Mesenchymal stem cell (in vitro differentiated cells and primary cell): Measurements from ENCODE around the gene WWOX.

Source experiments
- DNase-seq: peaks from one replicate; pipeline ENCODE4 v3.0.0-alpha.2; 2013
- H2AFZ ChIP-seq: one replicate; pipeline ENCODE4 v1.6.1; 2013; ENCODE audit warnings: low read depth, mild to moderate bottlenecking, control low read depth, inconsistent platforms, low read length, moderate library complexity
- H2AK5ac ChIP-seq: 2 replicates; pipeline ENCODE4 v1.6.1; 2013; ENCODE audit warnings: low read length, moderate library complexity, mild to moderate bottlenecking, inconsistent platforms; ENCODE audit not compliant: severe bottlenecking
- H2BK120ac ChIP-seq: one replicate; pipeline ENCODE4 v1.6.1; 2013; ENCODE audit warnings: low read depth, mild to moderate bottlenecking, inconsistent platforms, low read length, moderate library complexity
- H2BK12ac ChIP-seq, 2 experiments: one replicate each; pipeline ENCODE4 v1.6.1; 2013; ENCODE audit warnings: inconsistent platforms in 2 of 2, low read length in 2 of 2, mild to moderate bottlenecking in 2 of 2, moderate library complexity in 2 of 2, control low read depth in 1 of 2
- H2BK15ac ChIP-seq: one replicate; pipeline ENCODE4 v1.6.1; 2013; ENCODE audit warnings: mild to moderate bottlenecking, low read depth, inconsistent platforms; ENCODE audit not compliant: poor library complexity, severe bottlenecking
- H2BK5ac ChIP-seq: 2 replicates; pipeline ENCODE4 v1.6.1; 2013; ENCODE audit warnings: low read depth, mild to moderate bottlenecking, low read length, control low read depth, inconsistent platforms; ENCODE audit not compliant: poor library complexity, severe bottlenecking
- H3K14ac ChIP-seq, 2 experiments: one replicate each; pipeline ENCODE4 v1.6.1; 2013; ENCODE audit warnings: inconsistent platforms in 2 of 2, low read length in 2 of 2, control low read depth in 1 of 2, mild to moderate bottlenecking in 1 of 2, moderate library complexity in 1 of 2
- H3K18ac ChIP-seq, 2 experiments: one replicate each; pipeline ENCODE4 v1.6.1; 2013; ENCODE audit warnings: inconsistent platforms in 2 of 2, low read length in 2 of 2, control low read depth in 1 of 2, low read depth in 1 of 2, mild to moderate bottlenecking in 1 of 2
- H3K23ac ChIP-seq, 2 experiments: one replicate each; pipeline ENCODE4 v1.6.1; 2013; ENCODE audit warnings: inconsistent platforms in 2 of 2, low read length in 2 of 2, mild to moderate bottlenecking in 2 of 2, moderate library complexity in 2 of 2, control low read depth in 1 of 2
- H3K27ac ChIP-seq: 2 replicates; pipeline ENCODE4 v1.5.1; 2013; ENCODE audit warnings: mild to moderate bottlenecking, moderate library complexity, low read length, control low read depth, inconsistent platforms; ENCODE audit not compliant: poor library complexity, severe bottlenecking
- H3K27me3 ChIP-seq, 2 experiments: 2 replicates each; pipeline versions ENCODE4 v1.6.1 to v1.7.0; 2013; ENCODE audit warnings: low read length in 2 of 2, mild to moderate bottlenecking in 2 of 2, moderate library complexity in 2 of 2, control low read depth in 1 of 2, inconsistent platforms in 1 of 2; ENCODE audit not compliant: control insufficient read depth in 1 of 2, insufficient read depth in 1 of 2
- H3K36me3 ChIP-seq, 2 experiments: 2 replicates each; pipeline versions ENCODE4 v1.6.1 to v1.7.0; 2013; ENCODE audit warnings: low read length in 2 of 2, control low read depth in 1 of 2, inconsistent platforms in 1 of 2, low read depth in 1 of 2, mild to moderate bottlenecking in 1 of 2; ENCODE audit not compliant: insufficient read depth in 2 of 2, control insufficient read depth in 1 of 2
- H3K4ac ChIP-seq, 2 experiments: one replicate each; pipeline ENCODE4 v1.6.1; 2013; ENCODE audit warnings: inconsistent platforms in 2 of 2, low read length in 2 of 2, mild to moderate bottlenecking in 2 of 2, moderate library complexity in 2 of 2, control low read depth in 1 of 2, low read depth in 1 of 2
- H3K4me1 ChIP-seq: 2 replicates; pipeline ENCODE4 v1.6.1; 2013; ENCODE audit warnings: low read depth, low read length, control low read depth; ENCODE audit not compliant: control insufficient read depth, insufficient read depth
- H3K4me2 ChIP-seq: 2 replicates; pipeline ENCODE4 v1.6.1; 2013; ENCODE audit warnings: low read length, mild to moderate bottlenecking, inconsistent platforms; ENCODE audit not compliant: poor library complexity, severe bottlenecking
- H3K4me3 ChIP-seq, 2 experiments: 2 replicates each; pipeline versions ENCODE4 v1.5.1 to v1.7.0; 2013; ENCODE audit warnings: low read length in 2 of 2, mild to moderate bottlenecking in 2 of 2, control low read depth in 1 of 2, low read depth in 1 of 2; ENCODE audit not compliant: insufficient read depth in 1 of 2
- H3K79me1 ChIP-seq: replicated peaks from 2 replicates; pipeline ENCODE4 v1.6.1; 2013; ENCODE audit warnings: mild to moderate bottlenecking, control low read depth, low read length, inconsistent platforms; ENCODE audit not compliant: poor library complexity, severe bottlenecking
- H3K9ac ChIP-seq: 2 replicates; pipeline ENCODE4 v1.7.0; 2013; ENCODE audit warnings: mild to moderate bottlenecking, low read length, moderate library complexity
- H3K9me3 ChIP-seq: 2 replicates; pipeline ENCODE4 v1.7.0; 2013; ENCODE audit warnings: mild to moderate bottlenecking, low read length; ENCODE audit not compliant: control insufficient read depth
- H4K8ac ChIP-seq: one replicate; pipeline ENCODE4 v1.6.1; 2013; ENCODE audit warnings: inconsistent platforms, mild to moderate bottlenecking, low read length, moderate library complexity
- H4K91ac ChIP-seq: one replicate; pipeline ENCODE4 v1.6.1; 2013; ENCODE audit warnings: mild to moderate bottlenecking, low read length, inconsistent platforms
- WGBS: methylation state at CpG from one replicate; pipeline ENCODE4 v1.1.7; 2013; ENCODE audit warnings: mixed read lengths; 5-methylcytosine and 5-hydroxymethylcytosine counted together

WWOX gene

GRCh38 chr16:79081297-79082066 lies 982.0 kb downstream of the WWOX start:
- no peak for DNase-seq
- no peaks in the 10 kb centered on the region for H3K9me3 ChIP-seq
- H3K4me2 ChIP-seq, result no peak overlapping the region

DNA sequence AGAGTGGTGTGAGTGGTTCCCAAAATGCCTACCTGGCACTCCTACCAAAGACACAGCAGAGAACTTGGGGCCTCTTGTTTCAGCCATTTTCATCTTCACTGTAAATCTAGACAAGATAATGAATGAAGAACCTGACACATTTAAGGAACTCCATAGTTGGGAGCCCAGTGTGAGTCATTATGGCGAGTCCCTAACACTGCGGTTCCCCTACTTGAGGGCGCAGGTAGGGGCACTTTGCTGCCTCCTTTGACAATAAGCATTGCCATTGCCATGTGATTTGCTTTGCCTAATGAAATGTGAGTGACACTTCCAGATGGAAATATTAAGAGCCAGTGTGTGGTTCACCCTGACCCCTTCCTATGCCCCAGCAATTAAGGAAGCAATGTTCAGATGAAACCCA lies 983.5 kb downstream of the WWOX start:
- H3K27ac ChIP-seq, result no peak overlapping the region
- no peak overlapping the region for H2BK12ac ChIP-seq
- 80% methylated on average over 3 of the region's 3 CpGs for WGBS
- H2BK5ac ChIP-seq, result no peak overlapping the region
- H3K23ac ChIP-seq, result no peak overlapping the region
- H3K9me3 ChIP-seq, result no peaks in the 10 kb centered on the region
- no peak overlapping the region for H3K4me3 ChIP-seq
- no peaks in the 10 kb centered on the region for H3K27me3 ChIP-seq
- H3K4ac ChIP-seq, result no peak overlapping the region
- no peaks in the 10 kb centered on the region for H3K4me1 ChIP-seq
- H2AFZ ChIP-seq, result no peak overlapping the region
- H4K8ac ChIP-seq, result no peak overlapping the region
- H3K9ac ChIP-seq, result no peak overlapping the region
- H3K36me3 ChIP-seq, result no peaks in the 10 kb centered on the region
- no peak overlapping the region for H3K18ac ChIP-seq
- H2AK5ac ChIP-seq, result no peak overlapping the region
- DNase-seq, result no peak
- no peak overlapping the region for H2BK15ac ChIP-seq
- no peak overlapping the region for H3K14ac ChIP-seq
- H2BK120ac ChIP-seq, result no peak overlapping the region
- H4K91ac ChIP-seq, result no peak overlapping the region
- H3K79me1 ChIP-seq, result no peaks in the 10 kb centered on the region
- H3K4me2 ChIP-seq, result no peak overlapping the region

More at GRCh38 chr16:79081297-79082066, 982.0 kb downstream of the WWOX start:
- Histone ChIP-seq H3K27me3 (no peaks in the 10 kb centered on the region), H3K4ac (no peak overlapping the region), H3K27ac (no peak overlapping the region), H2BK15ac (no peak overlapping the region), H3K4me3 (no peak overlapping the region), H3K9ac (no peak overlapping the region), H4K91ac (no peak overlapping the region), H2AFZ (no peak overlapping the region), H2BK5ac (no peak overlapping the region), H2BK120ac (no peak overlapping the region), H3K14ac (no peak overlapping the region), H2BK12ac (no peak overlapping the region), H3K79me1 (no peaks in the 10 kb centered on the region), H2AK5ac (no peak overlapping the region), H3K4me1 (no peaks in the 10 kb centered on the region), H3K36me3 (no peaks in the 10 kb centered on the region), H3K18ac (no peak overlapping the region), H3K23ac (no peak overlapping the region), H4K8ac (no peak overlapping the region)
- WGBS, result 80% methylated on average over 12 of the region's 12 CpGs

- no peaks in the 10 kb centered on the region for H3K9me3 ChIP-seq
- H3K27me3 ChIP-seq, result no peaks in the 10 kb centered on the region
- H3K18ac ChIP-seq, result no peak overlapping the region
- no peak overlapping the region for H3K14ac ChIP-seq
- H2BK5ac ChIP-seq, result no peak overlapping the region
- H3K79me1 ChIP-seq, result no peaks in the 10 kb centered on the region
- H2BK12ac ChIP-seq, result no peak overlapping the region
- no peak overlapping the region for H3K4me3 ChIP-seq
- 88% methylated on average over 18 of the region's 18 CpGs for WGBS
- H4K91ac ChIP-seq, result no peak overlapping the region
- H2BK15ac ChIP-seq, result no peak overlapping the region
- no peak overlapping the region for H3K4me2 ChIP-seq
- H3K4ac ChIP-seq, result no peak overlapping the region
- no peak overlapping the region for H3K9ac ChIP-seq
- no peaks in the 10 kb centered on the region for H3K4me1 ChIP-seq
- no peaks in the 10 kb centered on the region for H3K36me3 ChIP-seq
- H2BK120ac ChIP-seq, result no peak overlapping the region
- no peak overlapping the region for H3K27ac ChIP-seq
- H3K23ac ChIP-seq, result no peak overlapping the region
- no peak for DNase-seq
- no peak overlapping the region for H2AK5ac ChIP-seq
- H4K8ac ChIP-seq, result no peak overlapping the region
- no peak overlapping the region for H2AFZ ChIP-seq
Observed at GRCh38 chr16:79083508-79084299, 984.2 kb downstream of the WWOX start.

DNA sequence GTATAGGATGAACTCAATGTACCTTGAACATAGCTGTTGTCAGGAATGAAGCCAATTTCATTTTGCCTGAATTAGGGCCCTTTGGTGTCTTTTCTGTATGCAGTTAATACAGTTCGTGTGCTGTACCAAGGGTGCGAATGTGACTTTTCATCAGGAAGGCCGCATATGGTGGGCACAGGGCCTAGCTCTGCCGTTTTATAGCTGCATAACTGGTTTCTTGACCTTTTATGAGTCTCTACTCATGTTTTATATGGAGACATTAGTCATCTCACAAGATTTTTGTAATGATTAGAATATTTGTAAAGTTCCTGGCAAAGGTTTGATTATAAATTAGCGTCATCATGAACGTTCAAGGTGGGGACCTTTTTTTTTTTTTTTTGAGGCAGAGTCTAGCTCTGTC lies 989.5 kb downstream of the WWOX start:
- Histone ChIP-seq H3K27ac (no peak overlapping the region), H4K91ac (no peak overlapping the region), H3K4me1 (no peaks in the 10 kb centered on the region), H3K23ac (no peak overlapping the region), H3K18ac (no peak overlapping the region), H3K9ac (no peak overlapping the region), H3K4me2 (no peak overlapping the region), H2BK15ac (no peak overlapping the region), H2BK5ac (no peak overlapping the region), H3K36me3 (no peaks in the 10 kb centered on the region), H3K27me3 (no peaks in the 10 kb centered on the region), H2AFZ (no peak overlapping the region), H2AK5ac (no peak overlapping the region), H3K4me3 (no peak overlapping the region), H4K8ac (no peak overlapping the region), H2BK120ac (no peak overlapping the region), H3K4ac (no peak overlapping the region), H2BK12ac (no peak overlapping the region), H3K14ac (no peak overlapping the region), H3K9me3 (no peaks in the 10 kb centered on the region), H3K79me1 (no peaks in the 10 kb centered on the region)
- 91% methylated on average over 5 of the region's 6 CpGs for WGBS
- DNase-seq, result no peak
